HG03196 (cell line): ENCODE results near the gene NADSYN1.

Source experiments
- ATAC-seq: cut with Tn5 transposase; IDR thresholded peaks from one replicate; pipeline ENCODE4 v1.9.1; 2021; ENCODE audit not compliant: unreplicated experiment

The NADSYN1 gene

GRCh38 chr11:71542879-71543777 is 90.1 kb downstream of the NADSYN1 start:
- ATAC-seq, result no peak

- ATAC-seq, result no peak
Measured at GRCh38 chr11:71543866-71544265, 90.9 kb downstream of the NADSYN1 start.

- no peak for ATAC-seq
Measured at GRCh38 chr11:71544525-71545214, 91.7 kb downstream of the NADSYN1 start.

GRCh38 chr11:71545405-71545966 is 92.5 kb downstream of the NADSYN1 start:
- ATAC-seq, result no peak

GRCh38 chr11:71548120-71548519 is 95.1 kb downstream of the NADSYN1 start, which contains the start of gene KRTAP5-9:
TSS of gene KRTAP5-9 (plus strand) at chr11:71548420. CDS start at chr11:71548658, 238 bp downstream.
- ATAC-seq, result no peak

- no peak for ATAC-seq
Measured at GRCh38 chr11:71548716-71549151, 95.7 kb downstream of the NADSYN1 start.
